ENCODE measurements around the gene ALDH1A3. TPM values are rescaled to one million over a fixed set of nuclear protein-coding genes. Genes with fewer than 3 reads are reported as not detected.

Gene ALDH1A3
- total and polyA plus RNA-seq, 2 experiments from 2014 or later = 4.0 to 19.8 TPM

DNA sequence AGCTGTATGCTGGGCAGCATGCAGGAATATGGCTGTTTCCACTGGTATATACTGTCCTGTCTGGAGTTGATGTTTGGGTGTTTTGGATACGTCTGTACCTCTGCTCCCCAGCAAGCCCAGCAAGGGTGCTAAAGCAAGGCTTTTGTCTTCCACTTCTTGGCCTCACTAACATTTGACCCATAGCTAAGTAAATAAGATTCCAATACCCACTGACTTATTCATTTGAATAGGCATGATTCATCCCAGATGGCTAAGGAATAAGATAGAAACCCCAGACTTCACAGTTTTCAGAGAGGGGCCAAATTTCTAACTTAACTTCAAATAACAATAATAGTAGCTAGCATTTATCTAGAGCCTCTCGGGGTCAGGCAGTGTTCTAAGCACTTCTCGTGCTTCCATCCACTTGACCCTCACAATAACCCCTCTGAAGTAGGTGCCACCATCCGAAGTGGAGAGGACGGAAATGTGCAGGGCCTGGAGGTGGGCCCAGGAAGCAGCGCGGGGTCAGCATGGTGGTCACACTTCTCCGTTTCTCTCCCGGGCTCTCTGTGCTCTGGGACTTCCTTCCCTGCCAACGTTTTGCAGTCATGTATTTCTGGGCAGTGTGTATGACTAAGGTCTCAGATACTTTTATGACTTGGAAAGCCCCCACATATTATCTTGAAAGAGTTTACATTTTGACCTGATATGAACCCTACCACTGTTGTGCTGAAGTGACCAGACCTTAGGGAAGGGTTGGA lies 78.9 kb downstream of the ALDH1A3 start:
- Mint-ChIP-seq H3K9me3 (no peaks in the 10 kb centered on the region; the same call in 2 of the 3 replicates), H3K4me1 (no peaks in the 10 kb centered on the region; the same call in 2 of the 3 replicates), H3K27me3 (ENCODE audit: insufficient read depth, low read depth, poor library complexity) (peaks cover 6% of the 10 kb centered on the region), H3K36me3 (ENCODE audit: low read depth) (no peaks in the 10 kb centered on the region), H3K27ac (no peak overlapping the region), H3K4me3 (no peak overlapping the region)
- Histone ChIP-seq H3F3A (replicated peaks; ENCODE audit: low read depth) (no peaks in the 10 kb centered on the region), H3K4me2 (no peak overlapping the region), H3K36me3 (ENCODE audit: insufficient read depth) (no peaks in the 10 kb centered on the region), H3K9me2 (ENCODE audit: insufficient read depth) (no peaks in the 10 kb centered on the region), H3K27ac (ENCODE audit: low read depth) (no peak overlapping the region), H4K20me1 (replicated peaks; ENCODE audit: insufficient read depth) (no peaks in the 10 kb centered on the region), H3K27me3 (ENCODE audit: insufficient read depth) (no peaks in the 10 kb centered on the region), H2AFZ (no peak overlapping the region; the same call in 1 of the 2 replicates), H3K4me3 (no peak overlapping the region), H3K79me2 (replicated peaks; ENCODE audit: insufficient read depth) (no peaks in the 10 kb centered on the region), H3K4me1 (ENCODE audit: insufficient read depth) (no peaks in the 10 kb centered on the region)
- TF ChIP-seq ZNF462 (CRISPR knock-in tag; IDR thresholded peaks at IDR 0.05) (no peak), STAT1 (IDR thresholded peaks at IDR 0.05; ENCODE audit: unreplicated experiment) (no peak), REST (IDR thresholded peaks at IDR 0.05; ENCODE audit: unreplicated experiment) (no peak), CTCF (conservative IDR thresholded peaks at IDR 0.05; ENCODE audit: low read depth in 2 of 2) (no peak), ETS1 (IDR thresholded peaks at IDR 0.05) (no peak), NANOG (IDR thresholded peaks at IDR 0.05; ENCODE audit: borderline replicate concordance) (no peak), POLR2AphosphoS5 (IDR thresholded peaks at IDR 0.05; ENCODE audit: low read depth) (no peak), ZNF331 (CRISPR knock-in tag; IDR thresholded peaks at IDR 0.05; ENCODE audit: low read depth) (no peak), JUNB (IDR thresholded peaks at IDR 0.05; ENCODE audit: unreplicated experiment) (no peak), EZH2phosphoT487 (IDR thresholded peaks at IDR 0.05; ENCODE audit: unreplicated experiment) (no peak), EZH2 (IDR thresholded peaks at IDR 0.05; ENCODE audit: low read depth, unreplicated experiment) (no peak), ZNF114 (CRISPR knock-in tag; IDR thresholded peaks at IDR 0.05) (no peak), CREB1 (CRISPR knock-in tag; IDR thresholded peaks at IDR 0.05; ENCODE audit: low read depth) (no peak)
- ATAC-seq = no peak
- no peak for DNase-seq (ENCODE audit: low spot score)
